GOT3 (cell line): ENCODE results near the gene MED19.
"Not testable (repeated sequence)": the region's sequence is repeated elsewhere in the genome, so short reads cannot be mapped to it uniquely, and the experiment has no call there.

Experiments
- DNase-seq: peaks from one replicate; lab custom pipeline; 2025; ENCODE audit warnings: mixed read lengths; lab: John Stamatoyannopoulos, UW

The MED19 gene

DNA sequence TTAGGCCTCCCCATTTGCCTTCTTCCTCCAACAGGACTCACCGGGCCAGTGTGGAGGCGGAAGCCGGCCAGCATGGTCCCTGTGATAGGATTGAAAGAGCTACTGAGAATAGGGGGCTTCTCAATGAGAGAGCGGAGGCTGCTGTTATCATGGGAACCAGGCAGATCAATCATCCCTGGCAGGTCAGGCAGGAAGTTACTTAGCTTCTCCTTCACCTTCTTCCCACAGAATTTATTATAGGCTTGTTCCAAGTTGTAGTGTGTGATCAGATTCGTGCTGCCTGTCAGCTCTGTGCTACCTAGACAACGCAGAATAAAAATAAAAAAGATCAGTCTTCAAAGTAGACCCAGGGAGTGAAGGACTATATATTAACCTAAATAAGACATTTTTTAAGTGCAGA is 7.1 kb downstream of the MED19 start:
- DNase-seq: no peak

DNA sequence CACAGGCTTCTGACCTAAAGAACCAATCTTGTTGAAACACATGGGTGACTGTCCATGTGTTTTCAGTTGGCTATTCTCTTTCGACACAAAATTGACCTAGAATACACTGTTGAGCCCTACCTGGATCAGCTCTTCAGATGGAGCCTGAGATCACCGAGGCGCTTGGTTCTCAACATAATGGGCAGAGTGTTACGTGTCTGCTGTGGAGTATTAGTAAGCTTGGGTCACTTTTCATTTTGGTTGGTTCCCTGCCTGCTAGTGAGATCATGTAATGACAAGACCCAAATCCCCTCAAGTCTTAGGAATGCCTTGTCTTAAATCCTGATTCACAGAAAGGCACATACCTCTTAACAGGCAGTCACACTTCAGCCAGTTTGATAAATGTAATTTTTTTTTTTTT is 8.7 kb downstream of the MED19 start:
- DNase-seq: no peak

DNA sequence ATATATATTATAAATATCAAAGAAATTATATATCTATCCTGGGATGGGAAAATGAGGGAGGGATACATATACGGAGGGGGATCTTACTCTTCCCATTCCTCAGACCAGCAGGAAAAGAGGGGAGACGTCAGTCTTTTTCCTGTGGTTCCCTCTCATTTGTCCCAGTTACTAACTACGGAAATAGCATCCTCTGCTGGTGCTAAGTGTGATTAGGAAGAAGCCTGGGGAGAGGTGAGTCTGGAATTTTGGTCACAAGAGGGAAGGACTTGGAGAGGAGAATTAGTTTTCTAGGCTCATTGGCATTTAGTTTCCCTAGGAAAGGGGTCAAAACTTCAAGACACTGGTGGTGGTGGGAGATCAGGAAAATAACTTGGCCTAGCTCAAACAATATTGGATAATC is 11.6 kb downstream of the MED19 start:
- no peak for DNase-seq

DNA sequence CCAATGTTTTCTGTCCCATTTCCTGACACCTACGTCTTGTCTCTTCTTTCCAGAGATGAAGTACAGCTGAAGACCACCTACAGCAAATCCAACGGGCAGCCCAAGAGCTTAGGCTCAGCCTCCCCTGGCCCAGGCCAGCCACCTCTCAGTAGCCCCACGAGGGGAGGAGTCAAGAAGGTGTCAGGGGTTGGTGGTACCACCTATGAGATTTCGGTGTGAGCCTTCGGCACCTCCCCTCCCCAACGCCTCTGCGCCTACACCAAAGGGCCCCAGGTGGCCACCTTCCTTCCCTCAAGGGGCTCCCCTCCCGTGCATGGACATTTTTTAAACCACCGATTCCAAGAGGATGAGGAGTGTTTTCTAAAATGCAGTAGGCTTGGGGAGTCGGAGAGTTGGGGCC is 12.2 kb downstream of the MED19 start:
- no peak for DNase-seq

DNA sequence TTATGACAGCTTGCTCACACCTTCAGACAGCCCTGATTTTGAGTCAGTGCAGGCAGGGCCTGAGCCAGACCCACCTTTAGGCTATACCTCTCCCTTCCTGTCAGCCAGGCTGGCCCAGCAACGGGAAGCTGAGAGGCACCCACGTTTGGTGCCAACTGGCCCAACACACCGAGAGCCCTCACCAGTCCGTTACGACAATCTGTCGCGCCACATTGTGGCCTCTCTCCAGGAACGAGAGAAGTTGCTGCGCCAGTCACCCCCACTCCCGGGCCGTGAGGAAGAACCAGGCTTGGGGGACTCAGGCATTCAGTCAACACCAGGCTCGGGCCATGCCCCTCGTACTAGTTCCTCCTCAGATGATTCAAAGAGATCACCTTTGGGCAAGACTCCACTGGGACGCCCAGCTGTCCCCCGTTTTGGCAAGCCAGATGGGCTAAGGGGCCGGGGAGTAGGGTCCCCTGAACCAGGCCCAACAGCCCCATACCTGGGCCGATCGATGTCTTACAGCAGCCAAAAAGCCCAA is 13.1 kb downstream of the MED19 start:
- no peak for DNase-seq

DNA sequence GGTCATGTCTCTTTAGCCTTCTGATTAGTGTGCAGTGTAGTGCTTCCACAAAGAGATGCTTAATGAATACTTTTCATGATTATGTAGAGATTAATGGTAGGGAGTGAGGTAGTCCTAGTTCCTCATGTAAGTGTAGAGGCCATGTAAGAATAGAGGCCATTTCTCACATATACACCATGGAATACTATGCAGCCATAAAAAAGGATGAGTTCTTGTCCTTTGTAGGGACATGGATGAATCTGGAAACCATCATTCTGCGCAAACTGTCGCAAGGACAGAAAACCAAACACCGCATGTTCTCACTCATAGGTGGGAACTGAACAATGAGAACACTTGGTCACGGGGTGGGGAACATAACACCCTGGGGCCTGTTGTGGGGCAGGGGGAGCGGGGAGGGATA is 21.5 kb downstream of the MED19 start:
- not testable (repeated sequence) for DNase-seq

DNA sequence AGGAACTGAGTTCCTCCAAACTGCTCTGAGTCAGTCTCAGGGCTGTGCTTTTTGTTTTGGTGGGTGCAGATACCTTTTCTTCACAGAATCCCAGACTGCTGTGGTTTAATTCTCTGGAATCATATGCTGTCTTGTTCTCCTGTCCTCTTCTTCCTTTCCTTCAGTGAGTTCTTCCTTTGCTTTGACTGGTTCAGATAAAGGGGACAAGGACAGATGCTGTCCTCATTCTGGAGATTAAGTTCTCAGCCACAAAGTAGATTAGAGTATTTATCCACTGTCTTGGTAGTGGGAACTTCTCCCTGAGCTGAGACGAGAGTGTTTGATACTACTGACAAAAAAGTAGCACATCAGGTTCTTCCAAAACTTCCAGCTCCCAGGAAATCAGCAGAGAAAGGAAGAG is 30.8 kb downstream of the MED19 start:
- DNase-seq: no peak

DNA sequence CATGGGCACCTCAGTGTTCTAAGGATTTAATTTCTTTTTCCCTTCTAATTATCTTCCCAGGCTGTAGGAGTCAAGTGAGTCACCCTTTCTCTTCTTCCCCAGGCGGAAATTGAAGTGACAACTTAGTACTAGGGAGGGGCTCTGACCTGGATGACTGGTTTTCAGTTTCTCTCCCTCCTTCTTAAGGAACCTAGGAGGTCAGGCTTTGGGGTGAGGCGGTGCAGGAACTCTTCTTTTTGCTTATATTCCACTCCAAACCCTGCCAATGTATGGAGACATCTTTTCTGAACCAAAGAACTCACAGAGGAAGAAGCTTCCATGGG is 31.5 kb downstream of the MED19 start:
- DNase-seq: no peak

DNA sequence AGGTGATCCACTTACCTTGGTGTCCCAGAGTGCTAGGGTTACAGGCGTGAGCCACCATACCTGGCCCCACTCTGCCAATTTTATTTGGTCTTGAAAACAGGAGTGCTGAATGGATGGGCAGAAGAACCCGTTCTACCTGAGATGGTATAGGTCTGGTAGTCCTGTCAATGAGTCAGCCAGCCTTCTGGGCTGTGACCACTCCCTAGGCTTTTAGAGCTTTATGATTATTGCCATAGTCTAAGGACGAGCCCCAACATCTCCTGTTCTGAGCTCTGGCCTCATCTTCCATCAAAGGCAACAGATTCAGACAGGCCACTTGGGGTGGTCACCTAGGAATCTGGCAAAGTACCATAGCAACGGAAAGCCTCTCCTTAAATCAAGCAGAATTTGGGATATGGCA is 32.6 kb downstream of the MED19 start:
- no peak for DNase-seq

DNA sequence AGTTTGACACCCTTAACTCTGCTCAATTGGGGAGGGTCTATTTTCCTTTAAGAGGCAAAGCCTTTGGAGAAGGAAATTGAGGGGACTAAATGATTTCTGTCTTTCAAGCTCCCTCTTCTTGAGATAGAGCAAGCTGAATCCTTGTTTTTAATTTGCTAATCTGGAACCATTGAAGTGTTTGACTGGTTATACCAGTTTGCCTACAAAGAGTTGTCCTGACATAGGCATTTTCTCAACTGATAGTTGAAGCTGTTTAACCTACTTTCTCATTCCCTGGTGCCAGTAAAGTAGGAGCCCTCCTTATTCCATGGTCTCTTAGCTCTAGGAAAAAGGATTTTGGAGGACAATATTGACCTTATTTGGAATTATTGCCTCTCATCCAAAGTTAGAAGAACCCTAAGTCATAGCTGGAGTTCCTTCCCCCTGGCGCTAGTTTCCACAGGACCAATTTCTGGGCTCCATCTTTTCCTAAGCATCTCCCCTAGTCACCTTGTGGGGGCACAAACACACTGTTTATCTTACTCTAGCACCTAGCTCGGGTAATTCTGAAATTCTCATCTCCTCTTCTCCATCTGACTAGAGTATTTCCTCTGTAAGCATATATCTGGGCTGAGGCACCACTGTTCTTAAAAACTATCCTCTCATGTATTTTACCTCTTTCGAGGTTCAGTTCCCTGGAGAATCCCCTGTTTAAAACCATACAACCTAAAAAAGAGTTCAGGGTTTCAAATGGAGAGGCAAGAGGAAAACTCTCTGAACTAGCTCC is 36.7 kb downstream of the MED19 start:
- DNase-seq: no peak

DNA sequence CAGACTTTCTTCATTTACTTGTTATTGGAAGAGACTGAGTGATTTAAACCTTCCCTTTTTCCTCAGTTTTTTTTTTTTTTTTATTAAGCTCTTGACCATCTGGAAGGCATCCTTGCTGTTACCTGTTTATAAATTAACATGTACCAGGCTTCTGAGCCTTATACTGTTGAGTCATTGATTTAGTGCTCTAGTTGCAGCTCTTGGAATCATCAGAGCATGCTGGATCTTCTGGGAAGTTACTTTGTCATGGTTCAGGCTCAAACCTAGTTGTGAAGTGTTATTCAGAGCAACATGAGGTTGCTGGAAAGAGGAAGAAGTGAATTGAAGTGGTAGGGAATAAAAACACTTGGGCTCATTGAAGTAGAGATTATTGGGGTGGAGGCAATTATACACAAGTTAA is 37.8 kb downstream of the MED19 start:
- no peak for DNase-seq

DNA sequence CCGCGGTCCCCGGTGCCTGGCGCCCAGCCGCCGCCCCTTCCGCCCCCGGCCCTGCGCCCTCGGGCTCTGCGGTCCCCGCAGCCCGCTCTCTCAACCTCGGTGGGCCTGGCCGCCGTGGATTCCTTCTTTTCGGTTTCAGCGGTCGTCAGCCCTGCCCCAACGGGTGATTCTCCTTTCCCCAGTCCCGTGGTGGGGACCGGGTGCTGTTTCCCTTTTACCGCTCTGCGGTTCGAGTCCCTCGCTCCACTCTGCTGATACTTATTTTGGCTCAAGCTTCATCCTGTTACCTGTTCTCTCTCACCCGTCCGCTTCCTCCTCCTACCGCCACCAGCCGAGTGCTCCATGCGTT is 43.6 kb downstream of the MED19 start:
- no peak for DNase-seq

DNA sequence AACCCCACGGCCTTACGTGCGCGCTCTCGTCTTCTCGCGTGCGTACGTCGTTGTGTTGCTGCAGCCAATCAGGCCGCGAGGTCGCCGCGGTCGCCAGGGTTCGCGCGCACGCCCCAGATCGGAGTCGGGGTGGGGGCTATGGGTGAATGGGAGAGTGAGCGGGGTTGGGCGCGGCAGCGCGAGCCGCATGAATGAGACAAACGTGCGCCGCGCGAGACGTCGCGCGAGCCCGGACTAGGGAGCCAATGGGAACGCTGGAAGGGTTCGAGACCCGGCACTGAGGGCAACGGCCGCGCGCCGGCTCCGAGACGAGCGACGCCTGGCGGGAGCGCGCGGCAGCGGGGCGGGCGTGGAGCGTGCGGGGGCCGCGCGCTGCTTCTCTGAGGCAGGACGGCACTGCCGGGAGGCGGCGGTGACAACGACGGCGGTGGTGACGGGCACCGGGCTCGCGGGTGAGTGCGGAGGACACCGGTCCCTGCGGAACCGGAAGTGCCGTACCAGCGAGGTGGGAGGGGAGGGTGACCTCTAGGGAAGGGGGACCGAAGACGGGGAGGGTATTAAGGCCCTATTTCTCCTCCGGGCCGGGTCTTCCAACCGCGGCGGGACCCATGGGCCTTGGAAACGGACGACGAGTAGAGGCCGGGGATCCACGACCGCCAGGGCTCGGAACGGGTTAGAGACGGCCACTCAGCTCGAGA is 44.1 kb downstream of the MED19 start, which contains the start of gene ZDHHC5:
Gene ZDHHC5 (plus strand): TSS at position 379 of the 698 bp plus-strand sequence. CDS start 4,977 bp downstream, outside the sequence.
- peak; percentile 97 for DNase-seq

DNA sequence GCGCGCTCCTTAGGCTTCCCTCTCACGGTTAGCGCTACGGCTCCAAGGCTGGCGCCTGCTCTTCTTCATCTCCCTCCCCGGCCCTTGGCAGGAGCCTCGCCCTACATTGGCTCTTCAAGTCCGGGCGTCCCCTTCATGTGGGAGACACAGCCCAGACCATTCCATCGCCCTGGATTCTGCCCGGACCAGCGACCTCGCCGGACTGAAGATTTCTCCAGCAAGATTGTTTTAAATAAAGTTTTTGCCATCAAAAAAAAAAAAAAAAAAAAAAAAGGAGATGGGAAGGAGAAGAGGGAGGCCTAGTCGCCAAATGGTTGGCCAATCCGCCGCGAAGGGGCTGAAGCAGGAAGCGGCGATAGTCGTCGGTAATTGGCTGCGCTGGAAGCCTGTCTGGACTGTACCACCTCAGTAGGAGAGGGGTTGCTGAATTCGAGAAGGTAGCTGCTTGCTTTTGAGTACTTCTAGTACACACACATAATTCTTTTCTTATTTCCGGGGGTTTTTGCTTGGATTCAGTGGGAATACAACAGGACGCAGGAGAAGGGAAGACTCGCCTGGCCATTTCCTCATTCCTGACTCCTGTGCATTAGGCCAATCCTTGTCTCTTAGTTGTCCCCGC is 44.8 kb downstream of the MED19 start:
- peak; percentile 94 for DNase-seq

DNA sequence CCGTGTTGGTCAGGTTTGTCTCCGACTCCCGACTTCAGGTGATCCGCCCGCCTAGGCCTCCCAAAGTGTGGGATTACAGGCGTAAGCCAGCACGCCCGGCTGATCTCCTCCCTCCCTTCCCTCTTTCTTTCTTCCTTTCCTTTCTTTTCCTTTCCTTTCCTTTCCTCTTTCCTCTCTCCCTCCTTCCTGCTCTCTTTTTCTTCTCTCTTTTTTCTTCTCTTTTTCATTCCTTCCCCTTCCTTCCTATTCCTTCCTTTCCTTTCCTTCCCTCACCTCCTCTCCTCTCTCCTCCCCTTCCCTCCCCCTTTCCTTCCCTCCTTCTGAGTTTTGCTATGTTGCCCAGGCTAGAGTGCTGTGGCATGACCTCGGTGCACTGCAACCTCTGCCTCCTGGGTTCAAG is 48.0 kb downstream of the MED19 start:
- no peak for DNase-seq

DNA sequence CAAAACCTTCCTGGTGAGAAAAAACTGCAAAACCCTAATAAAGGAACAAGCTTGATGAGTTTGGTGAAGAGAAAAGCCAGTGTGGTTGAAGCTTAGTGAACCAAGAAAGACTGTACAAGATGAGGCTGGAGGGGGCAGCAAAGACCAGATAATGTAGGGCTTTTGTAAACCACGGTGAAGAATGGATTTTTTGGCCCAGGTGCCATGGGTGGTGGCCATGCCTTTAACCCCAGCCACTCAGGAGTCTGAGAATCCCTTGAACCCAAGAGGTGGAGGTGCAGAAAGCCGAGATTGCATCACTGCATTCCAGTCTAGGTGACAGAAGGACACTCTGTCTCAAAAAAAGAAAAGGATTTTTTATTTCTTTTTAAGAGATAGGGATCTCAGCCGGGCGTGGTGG is 49.1 kb downstream of the MED19 start:
- no peak for DNase-seq

DNA sequence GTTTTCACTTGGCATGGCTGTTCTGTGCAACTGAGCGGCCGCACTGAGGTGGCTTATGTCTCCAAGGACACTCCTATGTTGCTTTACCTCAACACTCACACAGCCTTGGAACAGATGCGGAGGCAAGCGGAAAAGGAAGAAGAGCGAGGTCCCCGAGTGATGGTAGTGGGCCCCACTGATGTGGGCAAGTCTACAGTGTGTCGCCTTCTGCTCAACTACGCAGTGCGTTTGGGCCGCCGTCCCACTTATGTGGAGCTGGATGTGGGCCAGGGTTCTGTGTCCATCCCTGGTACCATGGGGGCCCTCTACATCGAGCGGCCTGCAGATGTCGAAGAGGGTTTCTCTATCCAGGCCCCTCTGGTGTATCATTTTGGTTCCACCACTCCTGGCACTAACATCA is 52.3 kb downstream of the MED19 start:
- DNase-seq: no peak

DNA sequence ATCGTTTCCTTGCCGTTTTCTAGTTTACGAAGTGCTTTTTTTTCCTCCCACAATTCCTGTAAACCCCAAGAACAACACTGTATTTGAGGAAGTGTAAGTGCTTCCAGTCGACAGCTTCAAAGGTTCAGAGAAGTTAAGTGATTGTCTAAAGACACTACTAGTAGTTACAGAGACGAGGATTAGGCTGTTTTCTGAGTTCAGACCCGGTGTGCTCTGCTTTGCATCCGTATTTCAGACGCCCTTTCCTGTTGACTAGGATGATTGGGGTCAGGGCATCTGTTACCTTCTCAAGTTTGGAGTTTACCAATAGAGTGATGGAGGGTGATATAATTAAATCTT is 54.0 kb downstream of the MED19 start:
- no peak for DNase-seq

DNA sequence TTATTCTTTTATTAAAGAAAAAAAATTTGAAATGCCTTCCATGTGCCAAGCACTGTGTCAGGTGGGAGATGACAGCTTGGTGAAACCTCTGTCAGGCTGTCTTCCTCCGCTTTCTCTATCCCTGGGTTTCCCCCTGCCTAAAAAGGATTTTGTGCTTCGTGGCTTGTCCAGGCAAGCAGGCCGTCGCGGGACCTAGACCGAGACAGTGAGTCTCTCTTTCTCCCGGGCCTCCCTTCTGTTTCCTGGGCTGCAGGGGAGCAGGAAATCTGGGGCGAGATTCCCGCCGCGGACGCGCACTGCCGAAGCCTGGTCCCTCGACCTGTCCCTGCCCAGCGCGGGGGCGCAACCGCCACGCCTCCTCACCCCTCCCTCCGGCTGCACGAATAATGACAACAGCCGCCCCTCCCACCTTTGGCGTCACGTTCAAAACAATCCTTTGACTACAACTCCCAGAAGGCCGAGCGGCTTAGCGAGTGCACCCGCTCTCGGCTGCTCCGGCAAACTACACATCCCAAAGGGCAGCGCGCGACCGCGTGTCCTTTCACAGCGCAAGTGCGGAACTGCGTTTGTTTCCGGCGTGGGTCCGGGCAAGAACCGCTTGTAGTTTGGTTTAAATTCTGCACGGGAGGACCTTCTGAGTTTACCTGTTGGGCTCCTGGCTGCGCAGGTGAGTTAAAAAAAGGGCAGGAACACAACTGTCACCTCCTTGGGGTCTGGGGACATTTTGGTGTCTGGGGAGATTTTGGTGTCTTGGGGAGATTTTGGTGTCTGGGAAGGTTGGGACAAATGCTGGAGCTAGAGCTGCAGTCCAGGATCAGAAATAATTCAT is 54.6 kb downstream of the MED19 start, which contains the start of gene CLP1:
Gene CLP1 (plus strand): TSS at position 569 of the 829 bp plus-strand sequence. CDS start 1,715 bp downstream, outside the sequence.
- peak; percentile 90 for DNase-seq

DNA sequence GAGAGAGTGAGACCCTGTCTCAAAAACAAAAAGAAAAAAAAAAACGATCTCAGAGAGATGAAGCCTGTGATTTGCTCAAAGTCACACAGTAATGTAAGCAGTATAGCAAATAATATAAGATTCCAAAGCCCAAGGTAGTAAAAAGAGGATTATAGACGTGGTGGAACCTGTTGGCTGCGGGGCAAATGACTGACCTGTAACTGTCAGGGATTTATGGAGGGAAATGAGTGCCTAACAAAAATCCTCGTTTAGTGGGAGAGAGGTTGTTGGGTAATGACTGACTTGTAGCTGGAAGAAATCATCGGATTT is 55.2 kb downstream of the MED19 start:
- no peak for DNase-seq
